Head of caudate nucleus (tissue), 42 donors: ENCODE results near the gene PSD2.
A peak's percentile ranks its signal among the peaks of the same experiment; 100 is the strongest.

Experiments used
- DNase-seq, 42 donors: peaks; one replicate each; pipeline versions ENCODE4 v3.0.0 to v3.0.0-alpha.2; 2020 to 2021; ENCODE audit warnings: mixed read lengths in 7 of 42
- intact Hi-C: fragments of 100-400 bp; cut with DNase I; formaldehyde crosslinking; loops from one replicate; pipeline ENCODE4 v1.15.0; 2022

PSD2 gene

DNA sequence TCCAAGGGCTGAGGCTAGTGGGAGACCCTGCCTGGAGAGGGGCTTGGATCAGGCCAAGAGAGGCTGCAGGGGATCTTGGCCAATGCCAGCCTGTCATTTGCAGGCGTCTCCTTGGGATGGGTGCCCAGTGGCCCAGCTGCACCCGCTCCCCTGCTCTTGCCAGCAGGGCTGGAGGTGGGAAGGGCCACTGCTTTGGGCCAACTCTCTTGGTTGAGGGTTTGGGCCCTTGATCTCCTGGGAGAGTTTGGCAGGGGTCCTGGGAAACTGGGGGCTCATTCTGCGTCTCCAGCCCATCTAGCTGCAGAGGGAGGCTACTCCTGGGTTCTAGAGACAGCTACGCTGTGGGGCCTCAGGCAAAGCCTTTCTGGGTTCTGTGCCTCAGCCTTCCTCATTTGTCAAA lies 10.5 kb downstream of the PSD2 start:
- DNase-seq = peak in 41 of 42 donors; percentile 48 to 88 (median 74)

DNA sequence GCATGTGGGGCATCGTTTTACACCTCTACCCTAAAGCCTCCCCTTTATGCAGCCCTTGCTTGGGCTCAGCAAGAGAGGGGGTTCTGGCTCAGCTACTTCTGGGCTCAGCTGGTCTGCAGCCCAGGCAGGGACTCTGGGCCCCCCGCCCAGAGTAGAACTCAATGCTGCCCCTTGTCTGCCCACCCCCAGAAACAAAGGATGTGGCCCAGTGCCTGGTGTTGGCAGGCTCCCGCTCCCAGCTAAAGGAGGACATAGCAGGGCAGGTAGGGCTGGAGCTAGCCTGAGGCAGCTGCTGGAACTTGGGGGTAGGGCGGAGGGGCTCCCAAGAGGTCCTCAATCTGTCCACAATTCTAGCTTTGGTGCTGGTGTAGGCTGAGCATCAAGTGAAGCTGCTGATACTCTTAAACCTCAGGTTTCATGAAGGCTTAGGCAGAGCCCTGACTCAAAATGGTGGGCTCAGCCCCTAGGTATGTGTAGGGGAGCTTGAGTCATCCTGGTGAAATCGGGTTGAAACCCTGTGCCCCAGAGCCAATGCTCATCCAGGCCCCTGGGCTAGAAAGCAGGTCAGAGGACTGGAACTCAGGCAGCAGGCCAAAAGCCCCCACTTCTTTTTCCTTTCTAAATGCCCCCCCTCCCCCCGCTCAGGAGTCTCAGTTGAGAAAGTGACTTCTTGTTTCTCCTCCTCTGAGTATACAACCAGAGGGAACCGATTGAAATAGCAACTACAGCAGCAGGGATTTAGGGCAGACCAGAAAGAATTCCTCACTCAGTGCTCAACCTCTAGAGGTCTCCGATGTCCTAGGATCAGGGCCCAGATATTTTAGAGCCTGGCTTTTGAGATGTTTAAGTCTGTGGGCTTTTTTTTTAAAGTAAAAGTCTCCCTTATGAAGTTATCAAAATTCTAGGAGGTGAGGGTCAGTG lies 11.4 kb downstream of the PSD2 start:
- DNase-seq = peak in 39 of 42 donors; percentile 18 to 83 (median 59)
- intact Hi-C loops = no loop called here

More for the DNA sequence above, 10.5 kb downstream of the PSD2 start:
- intact Hi-C loops = no loop called here

DNA sequence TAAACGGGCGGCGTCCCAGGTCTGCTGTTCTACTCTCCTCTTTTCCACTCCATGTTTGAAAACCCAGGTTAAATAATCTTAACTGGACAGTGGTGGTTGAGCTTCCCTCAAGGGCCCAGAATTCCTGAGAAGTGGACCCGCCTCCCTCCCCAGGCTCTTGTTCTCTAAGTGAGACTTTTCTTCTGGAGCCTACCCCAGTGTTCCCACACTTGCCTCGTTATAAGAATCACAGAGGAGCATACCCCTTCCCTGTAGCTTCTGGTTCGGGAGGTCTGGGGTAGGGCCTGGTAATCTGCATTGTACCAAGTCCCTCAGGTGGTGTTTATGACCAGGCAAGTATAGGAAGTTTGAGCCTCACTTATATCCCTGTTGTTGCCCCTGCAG lies 12.0 kb downstream of the PSD2 start:
- DNase-seq = no peak
- intact Hi-C loops = no loop called here

DNA sequence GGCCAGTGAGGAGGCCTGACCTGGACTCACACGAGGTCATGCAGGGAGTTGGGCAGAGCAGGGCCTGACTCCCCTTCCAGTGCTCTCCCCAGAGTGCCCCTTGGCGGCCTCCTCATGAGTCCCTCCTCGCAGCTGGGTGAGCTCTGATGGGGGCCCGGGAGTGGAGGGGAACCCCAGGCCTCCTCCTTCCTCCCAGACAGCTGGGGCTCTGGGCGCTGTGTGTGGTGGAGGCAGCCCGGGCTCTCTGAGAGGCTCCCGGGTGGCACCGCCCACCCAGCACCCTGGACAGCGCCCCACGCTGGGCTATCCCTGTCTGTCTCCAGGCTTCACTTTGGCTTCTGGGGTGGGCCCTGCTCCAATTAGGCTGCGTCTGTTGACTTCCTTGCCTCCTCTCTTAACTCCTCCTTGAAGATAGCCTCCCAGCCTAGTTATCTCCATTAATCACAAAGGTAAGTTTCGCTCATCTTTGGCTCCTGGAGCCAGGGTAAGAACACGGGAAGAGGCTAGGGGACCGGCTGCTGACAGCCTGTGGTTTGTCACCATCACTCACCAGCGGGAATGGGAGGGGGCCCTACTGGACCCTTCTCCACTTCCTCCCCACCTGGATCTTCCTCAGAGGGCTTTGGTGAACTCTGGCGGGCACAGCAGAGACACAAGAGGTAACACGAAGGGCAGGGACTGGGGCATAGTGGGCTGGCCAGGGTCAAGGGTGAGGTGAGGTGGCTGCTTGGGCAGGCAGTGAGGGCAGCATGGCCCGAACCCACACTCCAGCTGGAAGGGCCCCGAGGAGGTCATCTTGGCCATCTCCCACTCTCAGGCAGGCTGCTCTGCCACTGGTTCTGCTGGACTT lies 13.1 kb downstream of the PSD2 start:
- peak in 1 of 42 donors; percentile 59 for DNase-seq
- intact Hi-C loops = no loop called here

DNA sequence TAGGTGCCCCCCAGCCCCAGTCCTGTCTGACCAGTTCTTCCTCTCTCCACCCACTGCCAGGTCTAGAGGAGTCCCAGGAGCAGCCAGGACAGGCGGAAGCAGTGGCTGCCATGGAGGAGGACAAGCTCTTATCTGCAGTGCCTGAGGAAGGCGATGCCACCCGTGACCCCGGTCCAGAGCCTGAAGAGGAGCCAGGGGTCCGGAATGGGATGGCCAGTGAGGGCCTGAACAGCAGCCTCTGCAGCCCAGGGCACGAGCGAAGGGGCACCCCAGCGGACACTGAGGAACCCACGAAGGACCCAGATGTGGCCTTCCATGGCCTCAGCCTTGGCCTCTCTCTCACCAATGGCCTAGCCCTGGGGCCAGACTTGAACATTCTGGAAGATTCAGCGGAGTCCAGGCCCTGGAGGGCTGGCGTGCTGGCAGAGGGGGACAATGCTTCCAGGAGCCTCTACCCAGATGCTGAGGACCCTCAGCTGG lies 13.8 kb downstream of the PSD2 start:
- DNase-seq = no peak
- intact Hi-C loops = no loop called here

DNA sequence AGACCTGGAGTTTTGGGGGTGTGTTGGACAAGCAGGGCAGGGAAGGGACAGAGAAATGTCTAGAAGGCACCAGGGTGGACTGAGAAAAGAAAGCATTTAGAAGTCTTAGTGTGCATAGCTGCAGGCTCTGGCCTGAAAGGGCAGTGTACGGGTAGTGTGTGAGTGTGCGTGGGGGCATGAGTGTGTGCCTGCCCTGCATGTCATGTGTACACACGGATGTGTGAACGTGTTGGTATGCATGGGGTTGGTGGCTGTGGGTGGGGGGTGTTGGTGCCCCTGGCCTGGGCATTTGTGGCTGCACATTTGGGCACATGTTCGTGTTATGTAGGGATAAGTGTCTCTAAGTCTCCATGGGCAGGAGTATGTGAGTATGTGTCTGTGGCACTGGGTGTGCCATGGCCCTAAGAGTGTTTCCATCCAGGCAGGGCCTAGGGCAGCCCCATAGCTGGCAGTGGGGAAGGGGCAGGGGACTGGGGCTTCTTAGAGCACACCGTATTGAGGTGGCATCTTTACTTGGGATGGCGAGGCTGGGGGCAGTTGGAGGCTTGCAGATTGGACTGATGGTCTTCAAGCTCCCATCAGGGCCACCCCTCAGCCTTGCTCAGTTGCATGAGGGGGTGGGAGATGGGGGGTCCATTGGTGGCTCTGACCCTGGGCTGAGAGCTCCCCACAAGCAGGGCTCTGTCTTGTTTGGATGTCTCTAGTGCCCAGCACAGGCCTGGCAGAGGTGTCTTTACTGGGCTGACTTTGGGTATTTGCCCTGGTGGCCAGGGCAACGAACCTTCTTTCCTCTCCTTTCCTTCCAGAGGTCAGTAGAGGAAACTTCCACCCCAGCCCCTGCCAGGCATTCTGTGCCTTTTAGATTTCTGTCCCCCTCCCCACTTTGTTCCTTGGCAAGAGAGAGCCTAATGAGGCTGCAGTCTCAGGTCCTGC lies 15.0 kb downstream of the PSD2 start:
- intact Hi-C loops = no loop called here
- peak in 9 of 42 donors; percentile 19 to 70 (median 38) for DNase-seq

DNA sequence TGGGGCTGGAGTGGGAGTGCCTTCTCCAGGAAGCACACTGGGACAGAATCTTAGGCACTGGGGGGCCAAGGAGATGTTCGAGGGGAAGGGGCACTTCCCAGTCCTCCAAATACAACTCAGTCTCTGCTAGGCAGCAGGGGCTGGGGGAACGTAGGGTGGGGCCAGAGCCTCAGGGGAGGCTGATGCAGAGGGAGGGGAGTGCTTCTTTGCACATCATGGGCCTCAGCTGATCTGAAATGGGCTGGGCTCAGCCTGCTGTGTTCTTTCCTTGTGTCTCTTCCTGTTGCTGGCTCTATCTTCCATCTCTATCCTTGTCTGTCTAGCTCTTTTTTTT lies 15.6 kb downstream of the PSD2 start:
- intact Hi-C loops = no loop called here
- no peak for DNase-seq

DNA sequence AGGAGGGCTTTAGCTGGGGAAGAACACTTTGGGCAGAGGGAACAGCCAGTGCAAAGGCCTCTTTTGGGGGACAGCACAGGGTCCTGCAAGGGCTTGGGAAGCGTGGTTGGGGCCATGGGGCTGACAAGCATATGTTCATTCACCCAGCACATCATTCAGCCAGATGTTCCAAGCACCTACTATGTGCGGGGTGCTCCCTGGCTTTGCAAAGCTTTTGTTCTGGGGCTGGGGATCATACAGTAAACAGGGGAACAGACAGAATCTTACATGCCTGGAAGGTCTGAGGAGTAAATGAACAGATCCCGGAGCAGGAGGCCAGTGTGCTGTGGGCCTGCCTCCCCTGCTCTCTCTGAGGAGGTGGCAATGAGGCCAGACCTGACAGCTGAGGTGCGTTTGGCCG lies 16.7 kb downstream of the PSD2 start:
- no peak for DNase-seq

DNA sequence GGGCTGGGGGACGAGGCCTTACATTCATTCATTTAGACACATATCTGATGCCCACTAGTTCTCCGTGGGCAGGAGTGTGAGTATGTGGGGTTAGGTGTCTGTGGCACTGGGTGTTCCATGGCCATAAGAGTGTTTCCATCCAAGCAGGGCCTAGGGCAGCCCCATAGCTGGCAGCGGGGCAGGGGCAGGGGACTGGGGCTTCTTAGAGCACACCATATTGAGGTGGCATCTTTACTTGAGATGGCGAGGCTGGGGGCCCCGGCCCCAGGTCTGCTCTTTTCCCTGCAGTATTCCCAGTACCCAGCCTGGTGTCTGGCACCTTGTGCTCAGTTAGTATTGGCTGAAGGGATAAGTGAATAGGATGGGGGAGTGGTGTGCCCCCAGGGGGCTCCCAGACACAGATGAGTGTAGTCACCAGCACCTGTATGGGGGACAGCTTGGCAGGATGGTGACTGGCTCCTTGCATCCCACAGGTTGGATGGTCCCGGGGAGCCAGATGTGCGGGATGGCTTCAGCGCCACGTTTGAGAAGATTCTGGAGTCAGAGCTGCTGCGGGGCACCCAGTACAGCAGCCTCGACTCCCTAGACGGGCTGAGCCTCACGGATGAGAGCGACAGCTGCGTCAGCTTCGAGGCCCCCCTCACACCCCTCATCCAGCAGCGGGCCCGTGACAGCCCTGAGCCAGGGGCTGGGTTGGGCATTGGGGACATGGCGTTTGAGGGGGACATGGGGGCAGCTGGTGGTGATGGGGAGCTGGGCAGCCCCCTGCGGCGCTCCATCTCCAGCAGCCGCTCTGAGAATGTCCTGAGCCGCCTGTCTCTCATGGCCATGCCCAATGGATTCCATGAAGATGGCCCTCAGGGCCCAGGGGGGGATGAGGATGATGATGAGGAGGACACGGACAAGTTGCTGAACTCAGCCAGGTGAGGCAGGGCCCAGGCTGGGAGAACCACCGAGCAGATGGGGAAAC lies 17.5 kb downstream of the PSD2 start:
- no peak for DNase-seq
- intact Hi-C loops = no loop called here

More for the DNA sequence above, 16.7 kb downstream of the PSD2 start:
- intact Hi-C loops = no loop called here

DNA sequence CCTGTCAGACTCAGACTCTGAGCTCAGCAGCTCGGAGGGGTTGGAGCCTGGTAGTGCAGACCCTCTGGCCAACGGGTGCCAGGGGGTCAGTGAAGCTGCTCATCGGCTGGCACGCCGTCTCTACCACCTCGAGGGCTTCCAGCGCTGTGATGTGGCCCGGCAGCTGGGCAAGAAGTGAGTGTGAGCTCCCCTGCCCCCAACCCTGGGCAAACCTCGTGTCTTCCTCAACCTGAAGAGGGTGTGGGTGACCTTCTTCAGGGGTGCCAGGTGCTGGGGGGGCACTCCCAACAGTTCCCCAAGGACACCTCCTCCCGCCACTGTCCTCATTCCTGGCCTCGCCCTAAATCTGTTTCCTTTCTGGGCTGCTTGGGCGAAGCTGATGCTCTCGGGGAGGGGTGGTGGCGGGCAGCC lies 18.6 kb downstream of the PSD2 start:
- DNase-seq = no peak
- intact Hi-C loops = no loop called here

DNA sequence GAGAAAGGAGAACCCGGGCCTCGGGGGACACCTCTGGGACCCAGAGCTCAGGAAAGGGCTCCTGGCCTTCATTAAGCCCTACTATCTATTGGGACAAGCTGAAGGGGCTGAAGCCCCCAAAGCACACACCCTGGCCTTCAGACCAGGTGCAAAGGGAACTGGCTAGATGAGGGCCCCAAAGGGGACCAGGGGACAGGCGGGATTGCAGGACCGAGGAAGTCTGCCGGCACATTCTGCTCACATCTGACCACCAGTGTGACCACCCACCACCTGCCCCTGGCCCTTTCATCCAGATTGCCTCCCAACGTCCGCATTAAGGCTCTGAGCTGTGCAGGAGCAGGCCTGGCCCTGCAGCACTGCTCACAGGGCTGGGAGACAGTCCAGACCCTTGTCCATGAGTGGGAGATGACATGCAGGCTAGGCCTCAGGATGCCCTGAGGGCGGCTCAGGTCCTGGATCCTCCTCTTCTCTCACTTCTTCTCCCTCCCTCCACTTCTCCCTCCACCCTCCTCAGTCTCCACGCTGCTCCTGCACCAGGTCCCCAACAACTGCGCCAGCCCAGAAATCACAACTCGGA lies 19.2 kb downstream of the PSD2 start:
- no peak for DNase-seq
- intact Hi-C loops = no loop called here

DNA sequence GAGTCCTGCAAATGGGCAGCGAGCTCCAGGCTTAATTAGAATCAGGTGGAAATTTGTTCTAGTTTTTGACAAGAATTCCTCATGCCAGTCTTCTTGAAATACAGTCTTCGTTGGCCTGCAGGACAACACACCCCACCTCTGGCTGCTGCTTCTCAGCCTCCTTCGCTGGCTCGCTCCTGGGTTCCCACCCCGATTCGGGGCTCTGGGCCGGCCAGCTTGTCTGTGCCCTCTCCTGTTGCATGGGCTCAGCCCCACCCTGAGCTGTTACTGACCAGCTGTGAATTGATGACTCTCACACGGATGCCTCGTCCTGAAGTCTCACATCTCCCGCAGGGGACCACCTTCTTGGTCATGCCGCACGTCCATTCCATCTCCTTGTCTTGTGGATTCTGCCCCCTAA lies 21.0 kb downstream of the PSD2 start:
- intact Hi-C loops = no loop called here
- DNase-seq = no peak

DNA sequence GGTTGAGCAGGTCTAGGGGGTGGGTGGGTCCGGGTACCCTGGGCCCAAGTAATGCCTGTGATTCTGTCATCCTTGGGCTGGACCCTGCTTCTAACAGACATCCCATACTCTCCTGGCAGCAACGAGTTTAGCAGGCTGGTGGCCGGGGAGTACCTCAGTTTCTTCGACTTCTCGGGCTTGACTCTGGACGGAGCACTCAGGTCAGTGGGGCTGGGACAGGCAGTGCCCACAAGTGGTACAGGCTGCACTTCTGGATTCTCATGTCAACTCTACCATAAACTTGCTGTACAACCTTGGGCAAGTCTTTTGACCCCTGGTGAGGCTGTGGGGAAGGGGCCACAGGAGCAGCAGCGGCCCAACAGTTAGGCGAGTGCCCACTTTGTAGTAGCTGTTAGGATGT lies 21.8 kb downstream of the PSD2 start:
- DNase-seq = peak in 1 of 42 donors; percentile 2
- intact Hi-C loops = no loop called here

DNA sequence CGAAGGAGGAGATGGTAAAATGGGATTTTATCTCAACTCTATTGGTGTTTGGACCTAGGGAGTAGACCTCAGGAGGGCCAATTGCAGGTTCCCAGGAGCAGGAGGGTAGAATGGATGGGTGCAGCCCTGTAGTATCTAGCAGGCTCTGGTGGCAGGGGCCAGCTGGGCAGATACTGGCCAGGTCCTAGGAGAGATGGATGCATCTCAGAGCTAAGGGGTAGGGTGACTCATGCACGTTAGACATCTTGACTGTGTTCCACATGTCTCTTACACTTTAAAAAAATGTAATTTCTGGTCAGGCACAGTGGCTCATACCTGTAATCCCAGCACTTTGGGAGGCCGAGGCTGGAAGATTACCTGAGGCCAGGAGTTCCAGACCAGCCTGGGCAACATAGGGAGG lies 22.4 kb downstream of the PSD2 start:
- DNase-seq = no peak
- intact Hi-C loops = no loop called here

DNA sequence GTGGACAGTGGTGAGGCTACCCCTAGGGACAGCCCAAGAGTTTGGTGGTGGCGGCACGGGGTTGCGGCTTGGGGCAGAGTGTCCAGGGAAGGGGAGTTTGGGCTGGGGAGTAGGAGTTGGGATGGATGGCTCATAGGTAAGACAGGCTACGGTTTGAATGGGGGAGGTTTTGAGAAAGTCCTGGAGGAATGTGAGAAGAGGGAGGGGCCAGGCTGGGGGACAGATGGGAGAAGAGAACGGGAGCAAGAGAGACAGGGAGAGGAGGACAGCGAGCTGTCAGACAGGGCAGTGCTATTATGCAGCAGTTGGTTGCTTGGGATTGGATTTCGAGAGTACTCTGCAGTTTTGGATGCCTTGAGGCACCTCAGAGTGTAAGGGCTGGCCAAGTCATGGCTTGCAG lies 24.5 kb downstream of the PSD2 start:
- DNase-seq = no peak

DNA sequence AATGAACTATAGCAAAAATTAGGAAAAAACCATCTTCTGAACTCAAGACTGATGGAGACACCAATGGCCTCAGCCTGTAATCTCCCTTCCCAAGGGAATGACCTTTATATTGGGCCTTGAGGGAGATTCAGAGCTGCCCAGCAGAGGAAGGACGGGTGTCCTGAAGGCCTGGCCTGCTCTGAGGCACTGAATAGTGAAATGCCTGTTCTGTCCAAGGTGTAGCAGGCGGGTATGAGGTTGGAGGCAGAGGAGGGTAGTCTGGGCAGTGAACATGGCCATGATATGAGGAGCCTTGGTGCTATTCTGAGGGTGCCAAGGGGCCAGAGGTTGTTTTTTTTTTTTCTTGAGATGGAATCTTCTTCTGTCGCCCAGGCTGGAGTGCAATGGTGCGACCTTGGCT lies 25.0 kb downstream of the PSD2 start:
- no peak for DNase-seq
- intact Hi-C loops = no loop called here

More for the DNA sequence above, 24.5 kb downstream of the PSD2 start:
- intact Hi-C loops = no loop called here

DNA sequence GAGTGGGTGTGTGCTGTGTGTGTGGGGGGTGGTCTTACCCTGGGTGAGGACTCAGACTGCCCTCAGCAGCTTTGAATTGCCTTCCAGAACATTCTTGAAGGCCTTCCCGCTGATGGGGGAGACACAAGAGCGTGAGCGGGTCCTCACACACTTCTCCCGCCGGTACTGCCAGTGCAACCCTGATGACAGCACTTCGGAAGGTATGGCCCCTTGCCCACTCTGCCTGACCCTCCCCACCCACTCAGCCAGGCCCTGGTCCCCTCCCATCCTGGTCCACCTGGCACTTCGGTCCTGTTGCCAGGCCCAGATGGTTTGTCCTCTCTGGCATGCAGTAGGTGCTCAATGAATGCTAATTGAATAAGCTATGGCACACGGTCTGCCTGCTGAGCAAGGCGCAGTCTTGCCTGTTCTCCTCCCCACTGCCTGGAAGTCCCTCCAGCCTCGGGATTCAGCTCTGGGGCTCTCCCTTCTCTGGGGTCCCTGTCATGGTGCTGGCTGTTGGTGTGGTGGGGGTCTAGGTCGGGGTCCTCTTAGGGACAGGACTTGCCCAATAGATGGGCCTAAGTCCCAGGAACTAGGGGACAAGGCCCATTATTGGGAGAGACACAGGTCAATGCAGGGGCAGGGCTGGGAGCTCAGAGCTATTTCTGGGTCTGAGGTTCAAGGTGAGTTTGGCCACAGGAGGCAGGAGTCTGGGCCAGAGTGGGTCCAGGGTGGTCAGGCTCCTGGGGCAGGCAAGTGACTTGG lies 26.4 kb downstream of the PSD2 start:
- no peak for DNase-seq
- intact Hi-C loops = no loop called here
